Effector CD8-positive, alpha-beta T cell (primary cell): ENCODE results near the gene PCGF3.

Source experiments
- DNase-seq: peaks from one replicate; lab custom pipeline; 2025; lab: John Stamatoyannopoulos, UW

The PCGF3 gene

GRCh38 chr4:784401-785331 lies 79.0 kb downstream of the PCGF3 start:
- DNase-seq = no peak

DNA sequence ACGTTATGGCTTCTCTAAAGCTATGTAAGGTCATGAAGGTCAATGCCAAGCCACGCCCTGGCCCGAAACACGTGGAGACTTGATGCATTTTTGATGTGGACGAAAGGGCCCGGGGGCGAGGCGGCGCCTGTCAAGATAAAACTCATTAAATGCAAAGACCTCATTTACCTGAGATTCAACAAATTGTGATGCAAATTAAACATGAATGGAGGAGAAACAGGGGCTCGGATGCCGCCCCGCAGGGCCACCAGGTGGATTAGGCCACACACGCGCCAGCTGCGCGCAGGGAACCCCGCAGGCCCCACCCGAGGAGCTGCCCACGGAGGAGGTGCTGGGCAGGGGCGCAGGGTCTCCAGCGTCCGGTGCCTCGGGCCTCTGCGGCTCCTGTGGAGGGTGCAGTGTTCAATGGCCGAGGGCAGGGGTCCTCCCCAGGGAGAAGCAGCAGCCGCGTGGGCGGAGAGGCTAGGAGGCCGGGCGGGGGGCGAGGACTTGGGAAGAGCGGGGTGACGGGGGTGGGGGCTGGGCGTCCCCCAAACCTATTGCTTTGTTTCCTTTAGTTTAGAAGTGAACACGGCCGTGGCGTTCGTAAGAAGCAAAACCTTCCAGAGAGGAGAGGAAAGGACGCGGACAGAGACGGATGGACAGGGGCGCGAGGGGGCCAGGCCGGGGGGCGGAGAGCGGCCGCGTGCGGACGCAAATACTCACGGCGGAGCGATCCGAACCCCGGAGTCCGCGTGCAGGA lies 79.9 kb downstream of the PCGF3 start:
- no peak for DNase-seq

DNA sequence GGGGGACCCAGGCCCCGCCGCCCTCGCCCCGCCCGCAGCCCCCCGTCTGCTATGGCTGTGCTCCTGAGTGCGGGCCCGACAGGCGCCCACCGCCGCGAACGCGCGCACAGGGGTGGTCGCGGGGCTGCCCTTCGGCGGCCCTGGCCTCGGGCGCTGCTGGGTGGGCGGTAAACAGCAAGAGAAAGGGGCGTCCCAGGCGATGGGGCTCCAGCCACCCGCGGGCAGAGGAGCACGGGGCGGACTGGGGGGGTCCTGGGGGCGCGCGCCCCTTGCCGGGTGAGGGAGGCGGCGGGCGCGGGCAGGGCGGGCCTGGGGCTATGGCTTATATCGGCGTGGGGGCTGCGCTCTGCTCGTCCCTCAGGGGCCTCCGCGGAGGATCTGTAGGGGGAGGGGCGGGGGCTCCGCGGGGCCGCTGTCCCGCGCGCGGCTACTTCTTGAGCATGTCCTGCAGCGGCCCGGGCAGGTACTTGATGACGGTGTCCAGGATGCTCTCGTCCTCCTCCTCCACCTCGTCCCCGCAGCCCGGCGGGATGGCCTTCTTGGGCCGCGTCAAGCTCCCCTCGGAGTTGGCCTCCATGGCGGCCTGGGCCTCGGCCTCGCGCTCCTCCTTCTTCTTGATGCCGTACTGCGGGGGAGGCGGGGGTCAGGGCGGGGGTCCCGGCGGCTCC lies 80.6 kb downstream of the PCGF3 start:
- no peak for DNase-seq

DNA sequence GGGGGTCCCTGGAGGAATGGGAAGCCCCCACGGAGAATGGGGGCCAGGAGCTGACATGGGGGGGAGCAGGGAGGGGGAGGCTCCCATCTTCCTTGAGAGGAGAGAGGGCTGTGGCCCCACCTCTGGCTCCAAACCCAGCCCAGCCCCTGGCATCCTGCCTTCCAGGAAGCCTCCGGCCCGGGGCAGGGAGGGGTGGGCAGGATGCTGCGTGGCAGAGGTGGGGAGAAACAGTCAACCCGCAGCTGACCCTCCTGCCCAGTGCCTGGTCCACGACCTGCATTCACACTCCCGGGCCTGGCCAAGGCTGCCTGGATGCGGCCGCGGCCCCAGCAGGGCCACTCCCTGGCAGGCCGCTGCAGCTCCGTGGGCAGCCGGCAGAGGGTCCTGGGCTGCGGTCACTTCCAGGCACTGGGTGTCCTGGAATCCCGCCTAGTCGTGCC lies 81.2 kb downstream of the PCGF3 start:
- no peak for DNase-seq

DNA sequence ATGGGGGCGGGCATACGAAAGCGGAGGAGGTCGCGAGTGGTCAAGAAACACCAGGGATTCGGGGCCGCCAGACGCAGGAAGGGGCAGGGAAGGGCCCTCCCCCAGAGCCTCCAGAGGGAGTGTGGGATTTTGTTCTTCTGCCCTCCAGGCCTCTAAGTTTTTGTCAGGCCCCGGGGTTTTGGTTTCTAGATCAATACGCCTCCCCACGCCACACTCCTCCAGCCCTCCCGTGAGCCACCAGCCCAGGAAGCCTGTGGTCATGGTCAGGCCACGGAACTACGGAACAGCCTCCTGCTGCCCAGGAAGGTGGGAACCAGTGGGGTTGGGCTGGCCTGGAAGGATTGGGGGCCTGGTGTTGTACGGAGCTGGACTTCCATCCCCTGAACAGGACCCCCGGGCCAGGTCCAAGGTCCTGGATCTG lies 81.9 kb downstream of the PCGF3 start:
- no peak for DNase-seq

DNA sequence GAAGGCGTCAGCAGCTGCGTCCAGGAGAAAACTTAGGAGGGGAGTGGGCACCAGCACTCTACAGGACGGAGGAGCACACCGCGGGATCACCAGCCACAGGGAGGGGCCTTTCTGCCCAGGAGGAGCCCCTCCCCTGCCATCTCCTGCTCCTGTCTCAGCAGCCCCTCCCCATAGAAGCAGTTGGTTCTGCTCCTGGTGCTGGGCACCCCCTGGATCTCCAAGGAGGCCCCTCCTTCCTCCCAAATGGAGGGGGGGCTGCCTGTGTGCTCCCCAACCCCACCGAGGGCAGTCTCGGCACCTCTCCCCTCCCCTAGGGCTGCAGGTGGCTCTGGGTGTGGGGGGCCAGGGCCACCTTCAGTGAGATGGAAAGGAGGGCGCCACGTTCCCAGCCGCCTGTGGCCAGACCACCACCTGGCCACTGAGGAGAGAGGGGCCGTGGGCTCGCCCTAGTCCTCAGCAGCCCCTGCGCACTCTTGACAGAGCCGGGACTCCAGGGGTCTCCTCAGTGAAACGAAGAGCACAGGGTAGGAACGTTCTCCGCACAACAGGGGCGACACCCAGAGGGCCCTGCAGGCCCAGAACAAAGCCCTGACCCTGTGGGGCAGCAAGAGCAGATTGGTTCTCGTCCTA lies 82.5 kb downstream of the PCGF3 start:
- no peak for DNase-seq

DNA sequence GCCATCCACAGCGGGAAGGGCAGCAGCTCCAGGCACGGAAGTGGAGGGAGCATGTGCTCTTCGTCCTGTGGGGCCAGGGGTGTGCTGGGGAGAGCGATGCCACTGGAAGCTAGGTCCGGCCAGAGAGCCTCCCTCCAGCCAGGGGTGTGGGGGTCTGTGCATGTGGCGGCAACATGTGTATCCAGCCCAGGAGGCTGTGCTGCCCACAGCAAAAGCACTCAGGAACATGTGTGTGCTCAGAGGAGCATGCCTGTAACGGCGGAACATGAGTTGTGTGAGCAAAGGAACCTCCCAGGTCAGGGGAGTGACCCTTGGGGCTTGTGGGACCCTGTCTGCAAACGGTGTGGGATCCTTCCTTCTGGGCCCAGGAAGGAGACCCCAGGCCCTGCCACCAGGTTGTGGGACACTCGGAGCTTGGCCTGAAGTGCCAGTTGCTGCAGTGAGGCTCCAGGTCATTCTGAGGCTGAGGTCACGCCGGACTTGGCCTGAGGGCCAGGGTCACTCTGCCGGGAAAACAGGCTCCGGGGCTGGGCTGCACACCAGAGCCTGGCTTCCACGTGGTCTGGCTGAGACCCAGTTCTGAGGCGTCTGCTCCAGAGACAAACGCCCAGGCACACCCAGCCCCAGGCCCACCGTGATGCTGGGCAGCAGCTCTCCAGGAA lies 83.1 kb downstream of the PCGF3 start:
- DNase-seq = no peak

GRCh38 chr4:789571-790465 lies 84.2 kb downstream of the PCGF3 start:
- no peak for DNase-seq

GRCh38 chr4:790466-790820 lies 84.8 kb downstream of the PCGF3 start:
- DNase-seq = no peak

DNA sequence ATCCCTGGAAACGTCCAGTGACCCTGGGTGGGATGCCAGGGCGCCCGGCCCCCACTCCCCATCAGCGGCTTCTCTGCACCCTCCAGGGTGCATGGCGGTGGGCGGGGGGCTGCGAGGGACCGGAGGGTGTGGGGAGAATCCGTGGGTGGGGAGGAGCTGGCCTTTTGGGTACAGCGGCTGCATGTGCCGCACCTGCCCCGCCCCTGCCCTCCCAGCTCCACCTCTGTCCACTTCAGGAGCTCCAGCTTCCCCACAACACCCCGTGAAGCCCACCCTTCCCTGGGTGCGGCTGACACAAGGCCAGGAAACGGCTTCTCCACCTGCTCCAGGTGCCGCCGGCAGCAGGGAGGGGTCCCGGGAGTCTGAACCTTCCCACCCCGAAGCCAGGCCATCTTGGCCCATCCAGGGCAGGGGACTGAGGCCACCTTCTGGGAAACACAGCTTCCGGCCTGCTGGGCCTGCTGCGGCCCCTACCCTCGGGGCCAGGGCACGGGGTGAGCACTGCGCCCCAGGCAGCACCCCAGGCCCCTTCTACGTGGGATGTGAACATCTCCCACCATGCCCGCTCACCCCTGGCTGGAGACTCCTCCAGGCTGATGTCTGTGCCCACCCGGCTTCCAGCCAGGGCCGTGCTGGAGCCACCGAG lies 85.7 kb downstream of the PCGF3 start:
- DNase-seq = no peak

DNA sequence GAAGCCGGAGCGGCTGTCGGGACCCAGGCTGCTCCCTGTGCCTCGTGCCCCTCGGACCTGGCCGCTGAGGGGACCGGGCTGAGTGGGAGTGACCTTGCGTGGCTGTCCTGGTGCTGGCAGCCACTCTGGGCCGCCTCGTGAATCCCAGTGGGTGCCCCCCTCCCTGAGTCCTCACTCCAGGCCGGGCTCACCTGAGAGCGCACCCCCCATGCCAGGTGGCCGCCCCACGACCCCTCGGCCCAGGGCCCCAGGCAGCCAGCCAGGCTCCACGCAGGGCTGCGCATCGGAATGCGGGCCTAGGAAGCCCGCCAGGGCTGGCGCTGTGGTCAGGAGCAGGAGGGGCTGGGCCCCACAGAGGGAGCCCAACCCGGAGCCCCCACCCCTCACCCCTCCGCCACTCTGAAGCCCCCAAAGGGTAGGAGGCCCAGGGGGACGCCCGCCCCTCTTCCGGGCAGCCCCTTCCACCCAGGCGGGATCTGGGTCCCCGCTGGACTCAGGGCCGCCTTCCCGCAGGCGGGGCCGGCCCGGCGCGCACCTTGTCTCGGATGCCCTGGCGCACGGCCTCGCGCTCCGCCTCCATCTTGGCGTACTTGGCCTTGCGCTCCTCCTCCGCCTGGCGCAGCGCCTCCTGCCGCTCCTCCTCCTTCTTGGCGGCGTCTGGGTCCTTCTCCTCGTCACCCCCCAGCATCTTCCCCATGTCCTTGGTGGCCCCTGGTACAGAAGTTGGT lies 86.4 kb downstream of the PCGF3 start:
- DNase-seq = no peak

DNA sequence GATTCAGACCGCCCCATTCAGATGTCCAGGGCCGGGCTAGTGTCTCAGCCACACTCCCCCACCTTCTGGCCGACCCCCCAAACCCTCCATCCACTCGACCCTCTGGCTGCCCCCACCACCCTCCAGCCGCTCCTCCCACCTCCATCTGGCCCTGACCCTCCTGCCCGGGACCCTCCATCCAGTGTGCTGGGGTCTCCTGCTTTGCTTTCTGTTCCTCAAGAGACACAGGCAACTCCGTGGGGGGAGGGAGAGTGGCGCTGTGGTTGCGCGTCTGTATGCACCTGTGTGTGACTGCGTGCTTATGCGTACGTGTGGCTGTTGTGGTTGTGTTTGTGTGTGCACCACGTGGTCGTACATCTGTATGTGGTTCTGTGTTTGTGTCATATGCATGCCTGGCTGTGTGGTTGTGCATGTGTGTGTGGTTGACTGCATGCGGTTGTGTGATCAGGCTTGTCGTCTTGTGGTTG lies 87.0 kb downstream of the PCGF3 start:
- DNase-seq = no peak

GRCh38 chr4:793093-793861 lies 87.6 kb downstream of the PCGF3 start:
- no peak for DNase-seq

DNA sequence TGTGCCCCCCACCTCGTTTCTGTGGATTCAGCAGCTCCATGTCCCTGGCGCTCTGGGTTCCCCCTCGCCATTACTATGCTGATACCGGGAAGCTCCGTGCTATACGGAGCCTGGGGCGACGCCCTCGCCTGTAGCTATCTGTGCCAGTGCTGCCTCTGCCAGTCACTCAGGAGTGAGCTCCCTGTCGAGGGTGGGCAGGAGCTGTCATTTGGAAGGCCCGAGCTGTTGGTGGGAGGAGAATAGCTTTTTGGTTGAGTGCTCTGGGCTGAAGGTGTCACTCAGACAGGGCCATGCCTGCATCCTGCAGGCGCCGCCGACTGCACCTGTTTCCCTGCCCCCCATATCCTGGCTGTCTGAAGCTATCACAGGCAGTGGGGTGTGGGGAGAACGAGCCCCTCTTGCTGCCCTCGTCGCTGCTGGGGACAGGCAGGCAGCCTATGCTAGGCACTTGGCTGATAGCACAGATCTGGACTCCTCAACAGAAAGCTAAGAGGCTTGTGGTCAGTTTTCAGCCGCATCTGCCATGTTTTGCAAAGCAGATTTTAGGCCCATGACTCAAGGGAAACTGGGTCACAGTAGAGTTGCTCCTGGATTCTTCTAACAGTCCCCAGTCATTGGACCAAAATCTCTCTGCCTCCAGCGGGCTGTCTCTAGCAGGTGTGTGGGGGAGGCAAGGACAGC lies 88.4 kb downstream of the PCGF3 start:
- DNase-seq = no peak

DNA sequence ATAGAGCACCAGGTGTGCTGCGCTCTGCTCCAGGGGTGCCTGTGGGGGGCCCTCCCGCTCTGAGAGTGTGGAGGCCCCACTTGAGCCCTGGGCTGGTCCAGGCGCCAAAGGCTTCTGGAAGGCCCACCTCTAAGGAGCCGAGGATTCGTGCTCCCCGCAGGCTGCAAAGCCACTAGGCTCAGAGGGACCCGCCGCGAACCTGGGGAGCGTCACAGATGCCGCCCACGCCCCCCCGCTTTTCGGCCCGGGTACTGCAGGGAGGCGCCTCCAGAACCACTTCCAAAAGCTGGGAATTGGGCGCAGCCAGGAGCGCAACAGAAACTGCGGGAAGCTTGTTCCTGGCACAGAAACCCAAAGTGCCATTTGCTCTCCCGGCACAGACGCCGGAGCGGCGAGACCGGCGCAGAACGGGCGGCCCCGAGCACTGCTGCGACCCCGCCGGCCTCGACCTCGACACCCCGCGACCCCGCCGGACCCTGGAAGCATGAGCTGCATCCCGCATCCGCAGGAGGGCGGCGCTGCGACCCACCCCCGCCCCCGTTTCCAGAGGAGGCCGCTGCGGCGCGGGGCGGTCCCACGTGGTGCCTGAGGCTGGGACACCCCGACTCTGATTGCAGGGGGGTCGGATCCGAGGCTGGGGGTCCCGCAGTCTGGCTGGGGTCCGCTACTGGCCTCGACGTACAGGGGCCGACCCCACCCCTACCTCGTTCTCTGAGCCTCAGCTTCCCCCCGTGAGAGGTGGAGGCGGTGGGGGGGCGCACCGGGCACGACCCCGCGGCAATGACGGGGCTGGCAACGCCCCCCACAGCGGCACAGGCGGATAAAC lies 89.5 kb downstream of the PCGF3 start:
- no peak for DNase-seq

DNA sequence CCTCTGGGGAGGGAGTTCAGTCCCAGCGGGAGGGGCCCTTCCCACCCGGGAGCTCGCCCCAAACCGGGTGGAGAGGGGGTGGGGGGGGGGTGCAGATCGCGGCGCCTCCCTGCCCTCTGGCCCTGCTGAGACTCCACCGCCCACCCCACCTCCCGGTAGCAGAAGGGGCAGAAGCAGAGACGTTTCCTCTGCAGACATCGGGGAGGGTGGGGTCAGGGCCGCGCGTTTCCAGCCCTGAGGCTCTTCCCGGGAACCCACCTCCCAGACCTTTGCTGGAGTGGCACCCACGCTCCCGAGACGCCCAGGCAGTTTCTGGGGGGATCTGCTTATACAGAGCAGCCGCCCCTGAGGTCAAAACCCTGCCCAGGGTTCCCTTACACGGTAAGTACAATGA lies 90.1 kb downstream of the PCGF3 start:
- no peak for DNase-seq

GRCh38 chr4:796206-796605 lies 90.6 kb downstream of the PCGF3 start:
- no peak for DNase-seq
